A172 (cell line): ENCODE results near the gene APLF. TPM values are rescaled to one million over a fixed set of nuclear protein-coding genes. Genes with fewer than 3 reads are reported as not detected.
A peak's percentile ranks its signal among the peaks of the same experiment; 100 is the strongest.

ENCODE experiments used
- DNase-seq: peaks from one replicate; pipeline ENCODE4 v3.0.0-alpha.2; 2015; ENCODE audit warnings: low spot score
- total RNA-seq: library from RNA; depleted of rRNA; stranded (reverse); fragments of >200 nt; shearing (Covaris generic); gene quantifications from 2 replicates; pipeline ENCODE4 v1.2.3, GENCODE V29; 2014; rRNA removed

The APLF gene
- 3.7 and 6.8 TPM in 2 replicates for total RNA-seq

- DNase-seq = peak; percentile 99
These were observed at the start of gene APLF, which contains the start of gene FBXO48 for GRCh38 chr2:68467077-68467960. Gene APLF (plus strand): TSS chr2:68467585. CDS start chr2:68467732, 147 bp downstream. Gene FBXO48 (minus strand): TSS chr2:68467294. CDS start chr2:68465145, 2,149 bp downstream.

GRCh38 chr2:68417926-68418325 lies 49.5 kb upstream of the APLF start:
- DNase-seq = no peak

- no peak for DNase-seq
These were observed 49.0 kb upstream of the APLF start for GRCh38 chr2:68418419-68418818.

GRCh38 chr2:68418855-68419254 lies 48.5 kb upstream of the APLF start:
- no peak for DNase-seq

GRCh38 chr2:68420254-68420910 lies 47.0 kb upstream of the APLF start:
- no peak for DNase-seq

- DNase-seq = no peak
These were observed 43.3 kb upstream of the APLF start for GRCh38 chr2:68423966-68424650.

GRCh38 chr2:68425503-68425902 lies 41.9 kb upstream of the APLF start:
- DNase-seq = no peak

- DNase-seq = no peak
These were observed 40.9 kb upstream of the APLF start for GRCh38 chr2:68426446-68426845.

- peak; percentile 35 for DNase-seq
These were observed 40.4 kb upstream of the APLF start for GRCh38 chr2:68426848-68427579.

GRCh38 chr2:68428126-68428525 lies 39.3 kb upstream of the APLF start:
- no peak for DNase-seq

GRCh38 chr2:68428746-68429145 lies 38.6 kb upstream of the APLF start:
- no peak for DNase-seq

- DNase-seq = no peak
These were observed 38.0 kb upstream of the APLF start for GRCh38 chr2:68429311-68429826.

- no peak for DNase-seq
These were observed 35.9 kb upstream of the APLF start for GRCh38 chr2:68431316-68431972.

- DNase-seq = no peak
These were observed 34.4 kb upstream of the APLF start for GRCh38 chr2:68432696-68433658.

- no peak for DNase-seq
These were observed 32.4 kb upstream of the APLF start for GRCh38 chr2:68434981-68435380.

- DNase-seq = no peak
These were observed 31.8 kb upstream of the APLF start for GRCh38 chr2:68435615-68436014.

- DNase-seq = no peak
These were observed 31.1 kb upstream of the APLF start for GRCh38 chr2:68436270-68436669.

GRCh38 chr2:68438455-68439303 lies 28.7 kb upstream of the APLF start:
- DNase-seq = no peak
